Measurements from ENCODE around the gene TRDN.
"Not testable (repeated sequence)": the region's sequence is repeated elsewhere in the genome, so short reads cannot be mapped to it uniquely, and the experiment has no call there.

The TRDN gene

GRCh38 chr6:123383718-123384117 lies 253.0 kb downstream of the TRDN start:
- no peak for DNase-seq

GRCh38 chr6:123380257-123380656 lies 256.5 kb downstream of the TRDN start:
- DNase-seq = peak; percentile 58

- DNase-seq = no peak
Measured at GRCh38 chr6:123372737-123373136, 264.0 kb downstream of the TRDN start.

GRCh38 chr6:123363912-123364311 lies 272.8 kb downstream of the TRDN start:
- no peak for DNase-seq

- DNase-seq = no peak
Measured at GRCh38 chr6:123360359-123360758, 276.4 kb downstream of the TRDN start.

- no peak for DNase-seq
Measured at GRCh38 chr6:123352705-123353104, 284.0 kb downstream of the TRDN start.

GRCh38 chr6:123352279-123352678 lies 284.5 kb downstream of the TRDN start:
- DNase-seq = no peak

GRCh38 chr6:123343836-123344235 lies 292.9 kb downstream of the TRDN start:
- DNase-seq = no peak

GRCh38 chr6:123338394-123338793 lies 298.4 kb downstream of the TRDN start:
- DNase-seq = peak; percentile 40

- no peak for DNase-seq
Measured at GRCh38 chr6:123333000-123333756, 303.6 kb downstream of the TRDN start.

- DNase-seq = no peak
Measured at GRCh38 chr6:123332070-123332469, 304.7 kb downstream of the TRDN start.

GRCh38 chr6:123329337-123329736 lies 307.4 kb downstream of the TRDN start:
- no peak for DNase-seq

GRCh38 chr6:123323452-123324329 lies 313.1 kb downstream of the TRDN start:
- no peak for DNase-seq

GRCh38 chr6:123321020-123321419 lies 315.7 kb downstream of the TRDN start:
- no peak for DNase-seq

- peak; percentile 1 for DNase-seq
Measured at GRCh38 chr6:123316733-123317323, 319.9 kb downstream of the TRDN start.

GRCh38 chr6:123314459-123314858 lies 322.3 kb downstream of the TRDN start:
- DNase-seq = not testable (repeated sequence)

GRCh38 chr6:123309130-123309529 lies 327.6 kb downstream of the TRDN start:
- DNase-seq = no peak

GRCh38 chr6:123306334-123306733 lies 330.4 kb downstream of the TRDN start:
- no peak for DNase-seq

GRCh38 chr6:123295672-123296071 lies 341.1 kb downstream of the TRDN start:
- no peak for DNase-seq

GRCh38 chr6:123295181-123295580 lies 341.6 kb downstream of the TRDN start:
- no peak for DNase-seq

GRCh38 chr6:123288649-123289048 lies 348.1 kb downstream of the TRDN start:
- DNase-seq = no peak

- DNase-seq = no peak
Measured at GRCh38 chr6:123276546-123276980, 360.2 kb downstream of the TRDN start.

- no peak for DNase-seq
Measured at GRCh38 chr6:123263981-123264380, 372.8 kb downstream of the TRDN start.

- no peak for DNase-seq
Measured at GRCh38 chr6:123240626-123241025, 396.1 kb downstream of the TRDN start.

All from SHP77 treated with DMSO at 0.1 percent for 48 hours (cell line).